ENCODE measurements around the gene KCNIP2.

GRCh38 chr10:101778781-101779543, 64.6 kb downstream of the KCNIP2 start:
- no peak for TF ChIP-seq ZFX (IDR thresholded peaks at IDR 0.05)
- TF ChIP-seq CTCF (conservative IDR thresholded peaks at IDR 0.05) = no peak

All from C4-2B (cell line).